ENCODE data around the gene KLHL29. TPM values are rescaled to one million over a fixed set of nuclear protein-coding genes. Genes with fewer than 3 reads are reported as not detected.

Gene KLHL29
- polyA plus RNA-seq, 1 donor from 2014 or later = 42.4 TPM

GRCh38 chr2:23399674-23400261 is 14.8 kb downstream of the KLHL29 start:
- Histone ChIP-seq H2AFZ (ENCODE audit: low read depth, low read length) (no peak overlapping the region), H3K4me3 (ENCODE audit: low read length) (no peak overlapping the region), H3K9me2 (ENCODE audit: insufficient read depth, low read length) (no peaks in the 10 kb centered on the region), H3K9ac (ENCODE audit: low read length) (no peak overlapping the region), H3K79me2 (replicated peaks; ENCODE audit: insufficient read depth, low read length) (peaks cover 75% of the 10 kb centered on the region), H3K27ac (ENCODE audit: low read length) (no peak overlapping the region), H3F3A (ENCODE audit: insufficient read depth, low read length, poor library complexity, severe bottlenecking) (peaks cover 6% of the 10 kb centered on the region), H3K9me3 (ENCODE audit: low read length) (no peaks in the 10 kb centered on the region), H3K36me3 (ENCODE audit: insufficient read depth, low read length) (no peaks in the 10 kb centered on the region), H4K20me1 (ENCODE audit: insufficient read depth) (peaks cover 5% of the 10 kb centered on the region), H3K4me2 (ENCODE audit: low read length) (no peak overlapping the region), H3K27me3 (ENCODE audit: insufficient read depth, low read depth, low read length) (no peaks in the 10 kb centered on the region)
- TF ChIP-seq EP300 (conservative IDR thresholded peaks at IDR 0.05; ENCODE audit: poor library complexity, severe bottlenecking) (no peak), CTCF (IDR thresholded peaks at IDR 0.05; ENCODE audit: poor library complexity, severe bottlenecking) (no peak), TAF1 (IDR thresholded peaks at IDR 0.05; ENCODE audit: low read depth) (no peak), RAD21 (conservative IDR thresholded peaks at IDR 0.05) (no peak), EZH2 (IDR thresholded peaks at IDR 0.05; ENCODE audit: borderline replicate concordance, insufficient read depth, low read length, poor library complexity, severe bottlenecking) (no peak), REST (IDR thresholded peaks at IDR 0.05; ENCODE audit: borderline replicate concordance) (no peak), SMC3 (conservative IDR thresholded peaks at IDR 0.05; ENCODE audit: poor library complexity) (no peak), POLR2AphosphoS5 (IDR thresholded peaks at IDR 0.05) (no peak), MXI1 (conservative IDR thresholded peaks at IDR 0.05; ENCODE audit: poor library complexity, severe bottlenecking) (no peak)

GRCh38 chr2:23400703-23401102 is 15.7 kb downstream of the KLHL29 start:
- Histone ChIP-seq H4K20me1 (ENCODE audit: insufficient read depth) (peaks cover 10% of the 10 kb centered on the region), H2AFZ (ENCODE audit: low read depth, low read length) (no peak overlapping the region), H3K9me2 (ENCODE audit: insufficient read depth, low read length) (no peaks in the 10 kb centered on the region), H3K79me2 (replicated peaks; ENCODE audit: insufficient read depth, low read length) (peaks cover 66% of the 10 kb centered on the region), H3F3A (ENCODE audit: insufficient read depth, low read length, poor library complexity, severe bottlenecking) (peaks cover 8% of the 10 kb centered on the region), H3K9ac (ENCODE audit: low read length) (no peak overlapping the region), H3K27me3 (ENCODE audit: insufficient read depth, low read depth, low read length) (no peaks in the 10 kb centered on the region), H3K4me3 (ENCODE audit: low read length) (no peak overlapping the region), H3K9me3 (ENCODE audit: low read length) (no peaks in the 10 kb centered on the region), H3K36me3 (ENCODE audit: insufficient read depth, low read length) (no peaks in the 10 kb centered on the region), H3K27ac (ENCODE audit: low read length) (no peak overlapping the region), H3K4me2 (ENCODE audit: low read length) (no peak overlapping the region)
- TF ChIP-seq MXI1 (conservative IDR thresholded peaks at IDR 0.05; ENCODE audit: poor library complexity, severe bottlenecking) (no peak), EP300 (conservative IDR thresholded peaks at IDR 0.05; ENCODE audit: poor library complexity, severe bottlenecking) (no peak), CTCF (IDR thresholded peaks at IDR 0.05; ENCODE audit: poor library complexity, severe bottlenecking) (no peak), REST (IDR thresholded peaks at IDR 0.05; ENCODE audit: borderline replicate concordance) (no peak), RAD21 (conservative IDR thresholded peaks at IDR 0.05) (no peak), SMC3 (conservative IDR thresholded peaks at IDR 0.05; ENCODE audit: poor library complexity) (no peak), POLR2AphosphoS5 (IDR thresholded peaks at IDR 0.05) (no peak), TAF1 (IDR thresholded peaks at IDR 0.05; ENCODE audit: low read depth) (no peak), EZH2 (IDR thresholded peaks at IDR 0.05; ENCODE audit: borderline replicate concordance, insufficient read depth, low read length, poor library complexity, severe bottlenecking) (no peak)
